HG02943 (cell line): ENCODE results near the gene CNIH3.
A peak's percentile ranks its signal among the peaks of the same experiment; 100 is the strongest.

Experiments
- ATAC-seq: cut with Tn5 transposase; IDR thresholded peaks from one replicate; pipeline ENCODE4 v1.9.1; 2021; ENCODE audit warnings: mild to moderate bottlenecking, low read depth, moderate library complexity; ENCODE audit not compliant: unreplicated experiment

The CNIH3 gene

GRCh38 chr1:224713228-224713627 is 97.1 kb downstream of the CNIH3 start:
- ATAC-seq = no peak

- no peak for ATAC-seq
Observed at GRCh38 chr1:224714553-224714952, 98.4 kb downstream of the CNIH3 start.

- no peak for ATAC-seq
Observed at GRCh38 chr1:224718470-224719053, 102.4 kb downstream of the CNIH3 start.

DNA sequence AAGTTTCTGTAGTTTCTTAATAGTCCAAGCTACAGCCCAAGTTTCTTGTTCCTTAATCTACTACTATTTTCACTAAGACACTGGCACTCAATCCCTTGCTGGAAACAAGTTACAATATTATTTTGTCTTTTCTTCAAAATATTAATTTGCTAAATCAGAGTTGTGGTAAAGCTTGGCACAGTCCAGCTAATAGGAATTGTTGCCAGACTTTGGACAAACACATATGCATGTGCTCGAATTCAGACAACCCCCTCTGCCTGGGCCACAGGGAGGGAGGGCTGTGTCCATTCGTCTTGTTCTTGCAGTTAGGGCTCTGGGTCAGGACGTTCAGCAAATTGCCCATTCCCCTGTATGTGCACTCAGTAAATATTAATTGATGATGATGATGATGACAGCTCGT is 103.6 kb downstream of the CNIH3 start:
- ATAC-seq = no peak

DNA sequence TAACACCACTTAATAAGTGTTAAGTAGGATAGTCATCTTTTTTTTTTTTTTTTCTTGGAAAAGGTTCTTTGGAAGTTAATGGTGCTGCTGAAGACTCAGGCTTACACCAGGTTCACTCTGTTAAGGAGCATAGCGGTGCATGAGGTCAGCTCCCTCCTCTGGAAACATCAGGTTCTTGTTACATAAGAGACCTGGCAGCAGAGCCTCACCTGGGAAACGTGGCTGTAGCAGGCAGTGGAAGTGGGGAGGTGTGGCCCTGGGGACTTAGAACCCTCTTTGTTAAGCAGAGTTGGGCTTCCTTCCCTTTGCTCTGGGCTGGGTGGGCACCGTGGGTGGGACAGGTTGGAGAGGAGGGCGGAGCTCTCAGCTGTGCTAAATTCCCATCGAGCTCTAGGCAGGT is 104.1 kb downstream of the CNIH3 start:
- ATAC-seq = no peak

DNA sequence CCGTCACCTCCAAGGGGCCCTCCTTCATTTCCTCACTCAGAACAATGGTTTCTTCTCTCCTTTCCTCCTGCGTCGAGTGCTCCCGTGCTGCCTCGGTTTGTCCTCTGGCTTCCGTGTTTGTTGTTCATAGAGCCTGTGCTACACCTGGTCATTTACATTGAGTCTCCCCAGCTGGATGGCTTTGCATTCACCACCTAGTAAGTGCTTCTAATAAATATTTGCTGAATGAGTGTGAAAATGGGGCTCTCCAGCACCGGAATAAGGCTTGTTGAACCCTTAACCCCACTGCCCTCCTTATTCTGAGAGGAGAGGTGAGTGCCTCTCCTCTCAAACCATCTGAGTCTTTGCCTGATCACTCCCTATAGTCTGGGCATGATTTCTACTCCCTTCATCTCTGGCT is 104.9 kb downstream of the CNIH3 start:
- ATAC-seq = no peak

GRCh38 chr1:224722838-224723237 is 106.7 kb downstream of the CNIH3 start:
- no peak for ATAC-seq

DNA sequence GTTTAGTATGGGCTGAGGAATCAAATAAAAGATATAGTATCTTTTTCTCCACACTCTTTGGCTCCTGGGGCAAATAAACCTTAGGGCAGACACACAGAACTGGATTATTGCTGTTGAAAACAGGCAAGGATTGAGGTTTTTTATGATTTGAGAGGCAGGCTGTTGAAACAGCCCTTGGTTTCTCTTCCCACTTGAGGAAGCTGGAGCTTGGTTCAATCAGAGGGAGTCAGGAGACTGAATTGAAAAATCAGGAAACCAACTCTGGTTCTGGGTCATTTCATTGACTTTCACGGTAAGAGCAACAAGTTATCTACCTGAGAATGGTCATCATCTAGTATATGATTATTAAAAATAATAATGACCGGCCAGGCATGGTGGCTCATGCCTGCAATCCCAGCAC is 108.4 kb downstream of the CNIH3 start:
- ATAC-seq = no peak

DNA sequence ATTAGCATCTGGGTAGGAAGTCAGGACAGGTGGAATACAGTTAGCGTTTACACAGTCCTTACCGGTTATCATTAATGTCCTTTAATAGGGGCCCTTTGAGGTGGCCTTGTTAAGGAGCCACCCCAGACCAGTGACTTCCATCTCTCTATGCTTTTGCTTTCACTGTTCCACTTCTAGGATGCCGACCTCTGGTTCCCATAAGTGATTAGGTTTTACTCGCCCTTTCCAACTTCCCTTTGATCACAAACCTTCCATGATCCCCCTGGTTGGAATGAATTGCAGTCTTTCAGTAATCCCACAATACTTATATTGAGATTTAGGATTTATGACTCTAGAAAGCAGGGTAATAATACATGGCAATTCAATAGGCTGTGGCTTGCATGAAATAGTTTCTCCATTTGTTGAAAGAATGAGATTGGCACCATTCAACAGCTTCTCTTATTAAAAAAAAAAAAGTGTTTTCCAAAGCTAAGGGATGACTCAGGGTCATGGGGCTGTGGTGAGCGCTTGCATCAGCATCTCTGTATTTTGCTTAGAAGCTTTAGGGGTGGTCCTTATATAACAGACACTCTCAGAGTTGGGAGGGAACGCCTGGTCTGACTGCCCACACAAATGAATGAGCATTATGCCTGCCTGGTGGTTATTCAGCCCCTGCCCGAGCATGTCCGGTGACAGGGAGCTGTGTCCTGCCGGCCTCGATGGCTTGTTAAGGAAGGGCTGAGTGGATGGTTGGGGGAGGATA is 110.5 kb downstream of the CNIH3 start:
- ATAC-seq = no peak

DNA sequence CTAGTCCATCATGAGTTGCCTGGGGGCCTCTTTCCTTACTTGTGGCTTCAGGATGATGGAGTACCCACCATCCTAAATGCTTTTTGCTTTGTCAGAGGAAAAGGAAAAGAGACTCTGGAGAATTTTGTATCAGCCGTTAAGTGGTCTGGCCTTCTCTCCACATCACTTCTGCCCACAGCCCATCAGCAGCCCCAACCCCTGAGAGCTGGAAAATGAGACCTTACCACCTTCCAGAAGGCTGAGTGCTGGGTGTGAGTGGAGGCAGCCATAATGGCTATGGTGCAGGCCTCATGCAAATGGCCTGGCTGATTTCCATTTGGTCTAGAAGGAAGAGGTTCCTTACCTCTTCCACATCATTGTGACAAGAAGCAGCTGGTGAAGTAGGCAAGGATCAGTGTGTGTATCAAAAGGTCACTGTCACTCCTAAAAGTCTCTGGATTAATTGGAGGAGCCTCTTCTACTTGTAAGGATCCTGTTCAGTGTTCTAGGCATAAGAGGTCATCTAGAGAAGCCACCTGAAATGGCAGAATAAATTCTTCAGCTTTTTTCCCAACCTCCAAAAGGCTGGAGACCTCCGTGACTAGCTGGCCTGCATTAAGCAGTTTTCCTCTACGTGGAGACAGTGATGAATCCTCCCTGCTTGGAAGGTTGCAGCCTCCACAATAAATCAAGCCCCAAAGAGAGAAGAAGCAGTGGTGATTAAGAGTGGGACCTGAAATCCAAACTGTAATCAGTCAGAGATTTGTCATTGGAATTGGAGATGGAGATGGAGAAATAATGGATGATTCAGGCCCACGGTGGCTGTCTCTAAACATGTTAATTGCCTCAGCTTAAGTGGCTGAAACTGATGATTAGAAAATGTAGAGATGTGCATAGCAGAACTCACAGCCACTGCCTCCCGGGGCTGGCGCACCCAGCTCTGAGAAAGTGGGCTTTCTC is 111.5 kb downstream of the CNIH3 start:
- ATAC-seq = no peak

GRCh38 chr1:224730540-224730939 is 114.4 kb downstream of the CNIH3 start:
- no peak for ATAC-seq

GRCh38 chr1:224730965-224731364 is 114.8 kb downstream of the CNIH3 start:
- no peak for ATAC-seq

- no peak for ATAC-seq
Observed at GRCh38 chr1:224731633-224732032, 115.5 kb downstream of the CNIH3 start.

GRCh38 chr1:224732377-224733026 is 116.4 kb downstream of the CNIH3 start:
- no peak for ATAC-seq

DNA sequence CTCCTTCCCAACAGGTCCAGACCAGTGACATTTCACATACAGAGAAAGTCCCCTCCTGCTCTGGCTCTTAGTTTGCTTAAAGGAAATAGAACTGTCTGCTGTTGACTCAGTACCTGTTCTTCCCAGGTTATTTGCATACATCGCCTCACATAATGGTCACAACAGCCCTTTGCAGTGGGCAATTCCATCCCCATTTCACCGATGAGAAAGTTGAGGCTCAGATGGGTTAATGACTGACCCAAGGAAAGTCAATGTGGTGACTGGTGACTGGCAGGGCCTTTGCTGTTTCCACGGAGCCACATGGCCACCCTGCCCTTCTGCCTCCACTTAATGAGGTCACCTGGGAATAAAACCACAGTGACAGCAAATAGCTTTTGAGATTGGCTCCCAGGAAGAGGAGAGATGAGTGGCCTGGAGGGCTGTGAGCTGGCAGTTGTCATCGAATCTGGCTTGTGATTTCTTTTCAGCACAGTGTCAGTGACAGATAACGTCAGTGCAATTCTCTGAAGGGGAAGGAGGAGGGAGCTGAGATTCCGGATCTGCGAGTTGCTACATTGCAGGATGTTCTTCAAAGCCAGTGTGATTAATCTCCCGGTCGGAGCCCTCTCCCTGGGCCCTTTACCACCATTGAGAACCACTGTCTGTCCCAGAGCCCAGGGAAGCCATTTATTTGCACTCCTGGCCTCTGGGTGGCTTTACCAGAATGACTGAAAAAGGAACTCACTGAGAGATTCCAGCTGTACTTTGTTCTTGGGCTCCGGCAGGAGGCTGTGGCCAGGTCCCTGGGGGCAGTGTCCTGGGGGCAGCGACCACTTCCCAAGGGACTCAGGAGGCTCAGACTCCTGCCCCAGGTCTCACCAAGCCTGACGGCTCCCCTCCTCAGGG is 117.2 kb downstream of the CNIH3 start:
- peak; percentile 65 for ATAC-seq

DNA sequence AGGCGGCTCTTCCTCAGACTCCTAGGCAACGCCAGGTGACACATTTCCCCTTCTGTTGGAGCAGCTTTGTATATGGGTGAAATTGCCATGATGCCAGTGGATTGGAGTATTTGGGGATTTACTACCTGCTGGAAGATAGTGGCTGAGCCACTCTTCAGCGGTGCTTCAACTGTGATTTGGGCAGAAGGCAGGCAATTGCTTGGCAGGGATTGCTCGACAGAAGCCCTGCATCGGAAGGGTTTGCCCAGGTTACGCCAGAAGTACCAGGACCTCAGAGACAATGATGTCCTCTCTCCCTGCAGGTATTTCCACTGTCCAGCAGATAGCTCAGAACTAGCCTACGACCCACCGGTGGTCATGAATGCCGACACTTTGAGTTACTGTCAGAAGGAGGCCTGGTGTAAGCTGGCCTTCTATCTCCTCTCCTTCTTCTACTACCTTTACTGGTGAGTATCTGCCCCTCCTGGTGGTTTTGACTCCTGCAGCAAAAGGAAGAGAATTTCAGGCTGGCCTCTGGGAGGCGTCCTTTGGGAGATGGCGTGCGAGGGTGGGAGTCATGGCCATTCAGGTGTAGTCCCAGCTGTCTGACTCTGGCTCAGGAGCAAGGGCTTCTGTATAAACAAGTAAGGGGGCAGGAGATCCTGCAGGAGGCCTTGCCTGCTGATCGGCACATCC is 118.3 kb downstream of the CNIH3 start:
- ATAC-seq = no peak

GRCh38 chr1:224735159-224735558 is 119.0 kb downstream of the CNIH3 start:
- ATAC-seq = no peak

- peak; percentile 39 for ATAC-seq
Observed at GRCh38 chr1:224736619-224737352, 120.7 kb downstream of the CNIH3 start.

- no peak for ATAC-seq
Observed at GRCh38 chr1:224737353-224737727, 121.2 kb downstream of the CNIH3 start.
